ENCODE measurements around the gene BET1.

The BET1 gene

DNA sequence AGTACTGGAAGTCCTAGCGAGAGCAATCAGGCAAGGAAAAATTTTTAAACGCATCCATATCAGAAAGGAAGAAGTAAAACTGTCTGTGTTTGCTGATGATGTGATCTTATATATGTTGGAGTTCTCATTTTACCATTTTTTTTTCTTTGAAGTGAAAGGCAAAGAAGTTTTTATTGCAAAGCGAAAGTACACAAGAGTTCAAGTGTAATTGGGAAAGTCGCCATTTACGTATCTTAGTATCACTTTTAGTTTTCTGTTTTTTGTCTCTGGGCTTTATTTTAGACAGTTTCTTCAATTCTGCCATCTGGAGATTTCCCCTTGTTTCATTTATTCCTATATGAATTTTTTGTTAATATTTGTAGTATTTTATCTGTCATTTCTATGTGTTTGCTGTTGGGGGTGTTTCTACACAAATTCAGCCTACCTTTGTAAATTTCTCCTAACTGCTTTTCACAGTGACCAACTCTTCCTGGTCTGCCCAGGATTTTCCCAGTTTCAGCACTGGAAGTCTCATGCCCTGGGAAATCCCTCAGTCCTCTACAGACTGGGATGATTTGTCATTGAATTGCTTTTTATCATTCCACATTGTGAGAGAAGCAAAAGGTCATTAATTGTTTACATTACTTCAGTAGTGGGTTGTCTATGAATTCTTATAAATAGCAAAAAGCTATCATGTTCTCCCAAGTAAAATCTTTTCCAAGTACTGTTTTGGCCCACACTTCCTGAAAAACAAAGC is 23.2 kb downstream of the BET1 start:
- Histone ChIP-seq H3K9me3 (ENCODE audit: insufficient read depth, low read depth, low read length) (no peaks in the 10 kb centered on the region), H3K27ac (ENCODE audit: low read depth, low read length) (peak overlapping the region; percentile 87), H3K4me3 (ENCODE audit: low read length) (no peak overlapping the region), H3K36me3 (ENCODE audit: insufficient read depth, low read length) (no peaks in the 10 kb centered on the region), H3K9ac (ENCODE audit: low read depth, low read length) (no peak overlapping the region), H3K4me1 (ENCODE audit: insufficient read depth, low read length) (peaks cover 38% of the 10 kb centered on the region), H3K27me3 (ENCODE audit: insufficient read depth, low read length) (no peaks in the 10 kb centered on the region)
- WGBS = 92% methylated on average over 5 of the region's 5 CpGs

DNA sequence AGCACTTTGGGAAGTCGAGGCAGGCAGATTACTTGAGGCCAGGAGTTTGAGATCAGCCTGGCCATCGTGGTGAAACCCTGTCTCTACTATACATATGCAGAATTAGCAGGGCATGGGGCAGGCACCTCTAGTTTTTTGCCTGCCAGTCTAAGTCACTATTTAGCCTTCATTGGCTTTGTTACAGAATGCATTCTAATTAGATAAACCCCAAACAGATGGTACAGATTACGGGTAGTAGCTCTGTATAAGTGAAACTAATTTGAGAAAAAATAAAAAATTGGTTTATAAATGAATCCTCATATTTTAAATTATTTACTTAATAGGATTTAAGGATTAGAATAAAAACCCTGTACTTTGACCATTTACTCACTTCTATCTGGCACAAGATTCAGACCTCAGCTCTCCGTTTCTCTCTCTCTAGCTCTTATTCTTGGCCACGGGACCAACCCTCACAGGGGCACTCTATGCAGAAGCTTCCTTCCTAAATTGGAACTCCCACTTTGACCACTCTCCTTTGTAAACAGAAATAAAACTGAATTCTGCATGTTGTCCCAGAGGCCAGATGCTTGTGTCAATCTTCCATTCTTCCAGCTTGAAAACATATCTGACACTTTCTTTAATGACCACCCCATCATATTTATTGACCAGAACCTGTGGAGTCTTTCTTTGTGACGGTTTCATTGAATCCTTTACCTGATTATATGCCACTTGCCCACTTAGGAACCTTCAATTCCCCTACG is 26.8 kb downstream of the BET1 start:
- H3K27me3 ChIP-seq (ENCODE audit: insufficient read depth, low read length) = no peaks in the 10 kb centered on the region
- WGBS = 86% methylated on average over 6 of the region's 7 CpGs
- H3K36me3 ChIP-seq (ENCODE audit: insufficient read depth, low read length) = no peaks in the 10 kb centered on the region
- H3K27ac ChIP-seq (ENCODE audit: low read depth, low read length) = no peak overlapping the region
- H3K4me3 ChIP-seq (ENCODE audit: low read length) = no peak overlapping the region
- no peak overlapping the region for H3K9ac ChIP-seq (ENCODE audit: low read depth, low read length)
- peaks cover 43% of the 10 kb centered on the region for H3K4me1 ChIP-seq (ENCODE audit: insufficient read depth, low read length)
- H3K9me3 ChIP-seq (ENCODE audit: insufficient read depth, low read depth, low read length) = no peaks in the 10 kb centered on the region

DNA sequence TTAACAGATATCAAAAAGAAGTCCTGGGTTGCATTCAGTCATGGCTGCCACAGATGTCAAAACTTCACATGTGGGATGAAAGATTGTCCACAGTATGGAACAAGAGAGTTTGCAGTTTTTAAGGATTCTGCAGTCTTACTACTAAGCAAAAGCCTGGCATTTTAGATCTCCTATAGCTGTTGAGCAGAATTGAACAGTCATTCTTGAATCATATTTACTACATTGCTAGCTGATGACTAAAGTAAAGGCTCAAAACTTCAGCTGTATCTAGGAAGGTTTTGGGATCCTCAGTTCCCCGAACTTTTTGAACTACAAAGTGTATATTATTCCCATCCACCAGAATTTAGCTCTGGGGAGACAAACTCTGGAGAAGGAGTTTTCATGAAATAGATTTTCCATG is 31.0 kb downstream of the BET1 start:
- Histone ChIP-seq H3K9ac (ENCODE audit: low read depth, low read length) (no peak overlapping the region), H3K36me3 (ENCODE audit: insufficient read depth, low read length) (no peaks in the 10 kb centered on the region), H3K4me3 (ENCODE audit: low read length) (no peak overlapping the region), H3K4me1 (ENCODE audit: insufficient read depth, low read length) (peaks cover 23% of the 10 kb centered on the region; the same call in 1 of the 2 replicates), H3K27ac (ENCODE audit: low read depth, low read length) (no peak overlapping the region), H3K9me3 (ENCODE audit: insufficient read depth, low read depth, low read length) (no peaks in the 10 kb centered on the region), H3K27me3 (ENCODE audit: insufficient read depth, low read length) (no peaks in the 10 kb centered on the region)
- no CpG with 5 or more reads among the region's 1 CpG for WGBS

DNA sequence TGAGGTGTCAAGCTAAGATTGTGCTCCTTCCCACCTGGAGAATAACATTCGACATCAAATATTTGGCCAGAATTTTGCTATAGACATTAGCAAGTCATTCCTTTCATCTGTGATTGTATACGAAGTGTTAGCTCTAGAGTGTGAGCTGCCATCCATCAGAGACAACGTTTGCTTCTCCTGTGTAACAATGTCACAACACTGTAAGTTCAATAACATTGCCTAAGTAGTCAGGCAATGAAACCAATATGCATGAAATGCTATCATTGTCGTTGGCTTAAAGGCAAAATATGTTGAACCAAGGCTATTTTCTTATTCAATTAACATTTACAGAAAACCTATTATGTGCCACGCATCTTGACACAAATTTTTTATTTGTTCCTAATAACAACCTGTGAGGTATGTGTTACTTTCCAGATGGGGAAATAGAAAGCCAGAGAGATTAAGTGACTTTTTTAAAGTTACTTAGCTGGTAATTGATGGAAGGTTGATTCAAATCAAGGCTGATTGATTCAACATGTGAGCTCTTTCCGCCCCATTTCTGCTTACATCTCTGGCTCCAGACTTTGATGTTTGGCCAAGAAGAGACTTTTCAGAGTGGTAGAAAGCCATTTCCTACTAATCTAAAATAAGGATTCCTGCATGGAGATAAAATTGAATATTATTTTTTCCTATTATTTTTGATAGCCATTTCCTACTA is 32.0 kb downstream of the BET1 start:
- peaks cover 23% of the 10 kb centered on the region; the same call in 1 of the 2 replicates for H3K4me1 ChIP-seq (ENCODE audit: insufficient read depth, low read length)
- no peak overlapping the region for H3K27ac ChIP-seq (ENCODE audit: low read depth, low read length)
- H3K9me3 ChIP-seq (ENCODE audit: insufficient read depth, low read depth, low read length) = no peaks in the 10 kb centered on the region
- no peak overlapping the region for H3K4me3 ChIP-seq (ENCODE audit: low read length)
- H3K9ac ChIP-seq (ENCODE audit: low read depth, low read length) = no peak overlapping the region
- H3K27me3 ChIP-seq (ENCODE audit: insufficient read depth, low read length) = no peaks in the 10 kb centered on the region
- WGBS = 90% methylated on average over 5 of the region's 6 CpGs
- H3K36me3 ChIP-seq (ENCODE audit: insufficient read depth, low read length) = no peaks in the 10 kb centered on the region

DNA sequence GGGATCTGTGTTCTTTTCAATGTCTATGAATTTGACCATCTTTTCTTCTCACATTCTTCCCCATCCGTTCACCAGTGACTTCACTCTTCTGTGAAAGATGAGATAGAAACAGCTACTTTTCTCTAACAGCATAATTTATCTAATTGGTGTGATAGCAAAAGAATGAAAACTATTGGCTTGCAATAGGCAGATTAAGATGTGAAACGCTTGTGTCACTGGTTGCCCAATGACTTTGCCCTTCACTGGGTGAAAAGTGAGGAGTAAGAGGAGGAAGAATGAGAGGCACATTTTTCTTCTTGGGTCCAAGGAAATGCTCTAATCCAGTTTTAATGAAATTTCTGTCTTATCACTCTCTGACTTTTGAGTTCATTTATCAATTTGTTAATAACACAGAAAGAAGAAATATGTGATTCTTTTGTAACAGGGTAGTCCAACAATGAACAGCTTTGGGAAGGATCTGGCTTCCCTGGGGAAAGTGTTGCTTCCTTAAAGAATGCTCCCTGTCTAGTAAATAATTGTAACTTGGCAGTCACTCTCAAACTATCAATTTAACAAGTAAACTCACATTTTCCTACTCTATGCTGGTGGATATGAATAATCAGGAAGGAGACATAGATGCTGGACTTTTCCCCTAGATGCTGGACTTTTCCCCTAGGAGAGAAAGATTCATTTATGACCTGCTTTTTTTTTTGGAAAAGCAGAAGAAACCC is 35.1 kb downstream of the BET1 start:
- 84% methylated on average over 1 of the region's 2 CpGs for WGBS
- H3K9me3 ChIP-seq (ENCODE audit: insufficient read depth, low read depth, low read length) = no peaks in the 10 kb centered on the region
- no peak overlapping the region for H3K4me3 ChIP-seq (ENCODE audit: low read length)
- no peaks in the 10 kb centered on the region for H3K4me1 ChIP-seq (ENCODE audit: insufficient read depth, low read length)
- no peaks in the 10 kb centered on the region for H3K36me3 ChIP-seq (ENCODE audit: insufficient read depth, low read length)
- no peak overlapping the region for H3K9ac ChIP-seq (ENCODE audit: low read depth, low read length)
- no peak overlapping the region for H3K27ac ChIP-seq (ENCODE audit: low read depth, low read length)
- no peaks in the 10 kb centered on the region for H3K27me3 ChIP-seq (ENCODE audit: insufficient read depth, low read length)

DNA sequence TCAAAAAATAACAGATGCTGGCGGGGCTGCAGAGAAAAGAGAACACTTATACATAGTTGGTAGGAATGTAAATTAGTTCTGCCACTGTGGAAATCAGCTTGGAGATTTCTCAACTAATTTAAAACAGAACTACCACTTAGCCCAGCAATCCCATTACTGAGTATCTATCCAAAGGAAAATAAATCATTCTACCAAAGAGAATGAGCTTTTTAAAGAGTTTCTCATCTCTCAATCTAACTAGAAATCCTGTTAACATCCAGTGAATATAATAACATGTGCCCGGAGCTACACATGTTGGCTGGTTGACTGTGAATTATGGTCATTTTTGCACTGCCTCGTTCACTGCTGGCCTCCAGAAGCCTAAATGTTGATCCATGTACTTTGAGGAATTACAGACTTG is 39.3 kb downstream of the BET1 start:
- Histone ChIP-seq H3K4me3 (ENCODE audit: low read length) (no peak overlapping the region), H3K4me1 (ENCODE audit: insufficient read depth, low read length) (no peaks in the 10 kb centered on the region), H3K9me3 (ENCODE audit: insufficient read depth, low read depth, low read length) (no peaks in the 10 kb centered on the region), H3K9ac (ENCODE audit: low read depth, low read length) (no peak overlapping the region), H3K27me3 (ENCODE audit: insufficient read depth, low read length) (no peaks in the 10 kb centered on the region), H3K36me3 (ENCODE audit: insufficient read depth, low read length) (no peaks in the 10 kb centered on the region), H3K27ac (ENCODE audit: low read depth, low read length) (no peak overlapping the region)
- WGBS = 95% methylated on average over 3 of the region's 3 CpGs

DNA sequence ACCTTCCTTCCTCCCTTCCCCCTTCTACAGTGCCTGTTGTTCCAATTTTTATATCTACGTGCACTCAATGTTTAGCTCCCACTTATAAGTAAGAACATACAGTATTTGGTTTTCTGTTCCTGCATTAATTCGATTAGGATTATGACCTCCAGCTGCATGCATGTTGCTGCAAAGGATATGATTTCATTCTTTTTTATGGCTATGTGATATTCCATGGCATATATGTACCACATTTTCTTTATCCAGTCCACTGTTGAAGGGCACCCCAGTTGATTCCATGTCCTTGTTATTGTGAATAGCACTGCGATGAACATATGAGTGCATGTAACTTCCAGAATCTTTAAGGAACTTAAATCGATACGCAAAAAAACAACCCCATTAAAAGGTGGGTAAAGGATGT is 39.9 kb downstream of the BET1 start:
- H3K27ac ChIP-seq (ENCODE audit: low read depth, low read length) = no peak overlapping the region
- WGBS = 94% methylated on average over 3 of the region's 5 CpGs
- no peaks in the 10 kb centered on the region for H3K9me3 ChIP-seq (ENCODE audit: insufficient read depth, low read depth, low read length)
- H3K4me1 ChIP-seq (ENCODE audit: insufficient read depth, low read length) = no peaks in the 10 kb centered on the region
- no peaks in the 10 kb centered on the region for H3K27me3 ChIP-seq (ENCODE audit: insufficient read depth, low read length)
- H3K9ac ChIP-seq (ENCODE audit: low read depth, low read length) = no peak overlapping the region
- no peak overlapping the region for H3K4me3 ChIP-seq (ENCODE audit: low read length)
- H3K36me3 ChIP-seq (ENCODE audit: insufficient read depth, low read length) = no peaks in the 10 kb centered on the region

DNA sequence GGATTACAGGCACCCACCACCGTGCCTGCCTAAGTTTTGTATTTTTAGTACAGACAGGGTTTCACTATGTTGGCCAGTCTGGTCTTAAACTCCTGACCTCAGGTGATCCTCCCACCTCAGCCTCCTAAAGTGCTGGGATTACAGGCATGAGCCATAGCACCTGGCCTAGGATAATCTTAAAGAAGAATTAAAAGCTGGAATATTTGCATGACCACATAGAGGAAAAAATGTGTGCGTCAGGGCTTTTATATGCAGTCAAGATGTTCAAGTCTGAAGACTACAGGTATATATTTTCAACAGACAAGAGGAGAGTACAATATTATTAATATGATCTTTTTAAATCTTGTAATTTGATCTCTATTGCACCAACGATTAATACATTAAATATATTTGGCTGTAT is 43.2 kb downstream of the BET1 start:
- no peaks in the 10 kb centered on the region for H3K9me3 ChIP-seq (ENCODE audit: insufficient read depth, low read depth, low read length)
- WGBS = 96% methylated on average over 2 of the region's 3 CpGs
- H3K4me3 ChIP-seq (ENCODE audit: low read length) = no peak overlapping the region
- H3K4me1 ChIP-seq (ENCODE audit: insufficient read depth, low read length) = no peaks in the 10 kb centered on the region; the same call in 1 of the 2 replicates
- no peak overlapping the region for H3K27ac ChIP-seq (ENCODE audit: low read depth, low read length)
- H3K9ac ChIP-seq (ENCODE audit: low read depth, low read length) = no peak overlapping the region
- H3K27me3 ChIP-seq (ENCODE audit: insufficient read depth, low read length) = no peaks in the 10 kb centered on the region
- no peaks in the 10 kb centered on the region for H3K36me3 ChIP-seq (ENCODE audit: insufficient read depth, low read length)

DNA sequence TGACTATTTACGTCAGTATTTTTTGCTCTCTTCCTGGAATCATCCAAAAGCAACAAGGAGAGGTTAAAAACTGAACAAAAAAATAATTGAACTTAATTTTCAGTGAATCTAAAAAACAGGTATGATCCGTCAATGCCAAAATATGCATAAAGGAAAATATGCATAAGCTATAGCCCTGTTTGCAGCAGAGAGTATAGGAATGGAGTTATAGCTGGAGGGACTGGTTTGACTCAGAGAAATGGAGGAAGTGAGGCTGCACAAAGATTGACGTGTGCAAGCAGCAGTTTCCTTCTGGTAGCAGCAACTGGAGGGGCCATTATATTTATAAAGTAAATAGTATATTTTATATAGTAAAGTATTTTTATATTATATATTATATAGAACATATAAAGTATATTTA is 45.5 kb downstream of the BET1 start:
- no peak overlapping the region for H3K4me3 ChIP-seq (ENCODE audit: low read length)
- H3K4me1 ChIP-seq (ENCODE audit: insufficient read depth, low read length) = no peaks in the 10 kb centered on the region; the same call in 1 of the 2 replicates
- H3K27ac ChIP-seq (ENCODE audit: low read depth, low read length) = no peak overlapping the region
- no peaks in the 10 kb centered on the region for H3K27me3 ChIP-seq (ENCODE audit: insufficient read depth, low read length)
- no peaks in the 10 kb centered on the region for H3K9me3 ChIP-seq (ENCODE audit: insufficient read depth, low read depth, low read length)
- 88% methylated on average over 3 of the region's 3 CpGs for WGBS
- no peak overlapping the region for H3K9ac ChIP-seq (ENCODE audit: low read depth, low read length)
- H3K36me3 ChIP-seq (ENCODE audit: insufficient read depth, low read length) = no peaks in the 10 kb centered on the region

DNA sequence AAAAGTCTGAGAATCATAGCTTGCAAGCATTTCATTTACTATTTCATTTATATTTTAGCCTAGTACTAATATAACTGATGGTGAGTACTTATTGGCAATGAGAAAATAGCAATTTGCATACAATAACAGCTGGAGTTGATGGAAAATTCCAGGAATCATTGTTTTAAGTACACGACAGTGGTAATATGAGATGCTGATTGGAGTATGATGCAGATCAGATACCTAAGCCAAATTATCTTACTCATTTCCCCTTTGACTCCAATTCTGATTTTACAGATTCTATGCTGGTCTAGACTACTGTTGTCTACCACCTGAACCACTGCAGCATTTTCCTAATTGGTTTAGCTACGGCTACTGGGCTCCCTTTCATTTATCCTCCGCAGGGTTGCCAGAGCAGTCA is 45.9 kb downstream of the BET1 start:
- H3K27ac ChIP-seq (ENCODE audit: low read depth, low read length) = no peak overlapping the region
- no peaks in the 10 kb centered on the region for H3K36me3 ChIP-seq (ENCODE audit: insufficient read depth, low read length)
- H3K4me3 ChIP-seq (ENCODE audit: low read length) = no peak overlapping the region
- no peaks in the 10 kb centered on the region; the same call in 1 of the 2 replicates for H3K4me1 ChIP-seq (ENCODE audit: insufficient read depth, low read length)
- WGBS = 90% methylated on average over 3 of the region's 3 CpGs
- H3K27me3 ChIP-seq (ENCODE audit: insufficient read depth, low read length) = no peaks in the 10 kb centered on the region
- H3K9ac ChIP-seq (ENCODE audit: low read depth, low read length) = no peak overlapping the region
- H3K9me3 ChIP-seq (ENCODE audit: insufficient read depth, low read depth, low read length) = no peaks in the 10 kb centered on the region

DNA sequence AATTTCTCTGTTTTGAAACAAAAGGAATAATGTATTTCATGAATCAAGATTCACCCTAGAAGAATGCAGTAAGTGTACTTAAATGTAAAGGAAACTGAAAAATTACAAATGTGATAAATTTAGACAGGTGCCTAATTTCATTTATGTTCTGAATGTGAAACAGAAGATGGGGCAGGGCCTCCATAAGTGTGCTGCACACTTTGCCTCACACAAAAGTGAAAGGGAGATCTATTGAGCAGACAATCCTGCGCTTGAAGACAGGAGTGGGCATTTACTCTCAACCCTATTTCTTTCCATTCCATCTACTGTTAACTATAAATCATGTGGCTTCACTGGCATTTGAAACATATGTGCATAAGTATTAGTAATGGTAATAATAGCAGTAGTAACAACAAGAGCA is 46.4 kb downstream of the BET1 start:
- no peak overlapping the region for H3K27ac ChIP-seq (ENCODE audit: low read depth, low read length)
- WGBS = 93% methylated on average over 1 of the region's 1 CpG
- no peak overlapping the region for H3K4me3 ChIP-seq (ENCODE audit: low read length)
- H3K36me3 ChIP-seq (ENCODE audit: insufficient read depth, low read length) = no peaks in the 10 kb centered on the region
- H3K9me3 ChIP-seq (ENCODE audit: insufficient read depth, low read depth, low read length) = no peaks in the 10 kb centered on the region
- no peak overlapping the region for H3K9ac ChIP-seq (ENCODE audit: low read depth, low read length)
- no peaks in the 10 kb centered on the region; the same call in 1 of the 2 replicates for H3K4me1 ChIP-seq (ENCODE audit: insufficient read depth, low read length)
- no peaks in the 10 kb centered on the region for H3K27me3 ChIP-seq (ENCODE audit: insufficient read depth, low read length)

Data from HUES64 (cell line).